ENCODE results near the gene ARRDC1. TPM values are rescaled to one million over a fixed set of nuclear protein-coding genes. Genes with fewer than 3 reads are reported as not detected.

The ARRDC1 gene
- total and polyA plus RNA-seq, 9 of the 15 experiments (the other 6 are each of a cell fraction or from before 2014, with no cell fraction given), result 0.21 to 45.3 (median 18.6) TPM

DNA sequence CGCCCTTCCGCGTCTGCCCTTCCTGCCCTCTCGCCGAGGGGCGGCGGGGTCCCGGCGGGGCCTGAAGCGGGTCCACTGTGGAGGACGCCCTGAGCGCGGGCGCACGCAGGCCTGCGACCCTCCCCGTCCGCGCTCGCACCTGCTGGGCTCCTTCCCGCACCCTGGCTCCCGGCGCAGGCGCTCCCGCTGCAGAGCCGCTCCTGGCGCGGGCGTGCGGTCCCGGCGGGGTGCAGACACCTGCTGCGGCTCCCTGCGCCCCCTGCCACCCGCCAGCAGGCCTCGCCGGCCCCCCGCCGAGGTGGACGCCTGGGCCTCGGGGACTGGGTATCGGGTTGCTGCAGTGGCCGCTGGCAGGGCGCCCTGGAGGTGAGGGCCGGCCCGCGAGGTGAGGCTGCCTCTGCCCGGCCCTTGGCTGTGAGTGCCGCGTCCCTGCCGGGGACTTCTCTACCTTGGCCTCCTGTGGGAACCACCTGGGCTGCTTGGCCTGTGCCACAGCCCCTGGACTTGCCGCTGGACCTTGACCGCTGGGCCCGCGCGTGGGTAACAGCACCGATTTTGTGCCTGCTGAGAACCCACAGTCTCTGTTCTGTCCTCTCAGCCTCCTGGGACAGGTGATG is 627 bp downstream of the ARRDC1 start:
- intact Hi-C loops (cut with micrococcal nuclease) (no loop called here), in situ Hi-C loops (cut with MboI) (no loop called here)
- ChIA-PET POLR2A (interaction anchor here (1.3 kb wide), 1 partner anchor 17 kb away, joined by 4 read pairs; no protein-coding TSS in a partner anchor), CTCF (ENCODE audit: low intra/inter-chr PET ratio) (no interaction called here)
- Histone ChIP-seq H3K4me1 (replicated peaks in 1 of 2; ENCODE audit: control insufficient read depth in 2 of 2, insufficient read depth in 2 of 2, low read length in 2 of 2) (peaks cover 21 to 44% of the 10 kb centered on the region in 2 experiments; a peak in 4 of 5 replicates), H3K79me2 (ENCODE audit: control insufficient read depth, insufficient read depth, low read length) (peaks cover 16% of the 10 kb centered on the region), H3K4me2 (ENCODE audit: insufficient read depth, low read length) (peak overlapping the region; percentile 71), H3K36me3 (ENCODE audit: control insufficient read depth, insufficient read depth, low read length) (no peaks in the 10 kb centered on the region), H2AFZ (ENCODE audit: low read depth, low read length) (peak overlapping the region; percentile 92; the same call in 1 of the 2 replicates), H3K9me3 (replicated peaks; ENCODE audit: control insufficient read depth, insufficient read depth, low read depth, low read length) (no peaks in the 10 kb centered on the region), H3K27me3 (ENCODE audit: control insufficient read depth in 2 of 2, insufficient read depth in 2 of 2, low read length in 2 of 2) (no peaks in the 10 kb centered on the region), H3K4me3 (peak overlapping the region; percentile 74), H3K9ac (ENCODE audit: insufficient read depth in 1 of 2, low read depth in 2 of 2, low read length in 2 of 2) (peak overlapping the region; percentile 79 to 96; a peak in 3 of 4 replicates), H3K9me1 (ENCODE audit: control insufficient read depth, insufficient read depth, low read length) (no peaks in the 10 kb centered on the region), H3K27ac (ENCODE audit: extremely low read depth, low read depth, low read length) (peak overlapping the region; percentile 88), H4K20me1 (replicated peaks; ENCODE audit: control insufficient read depth, insufficient read depth, low read length) (peaks cover 7% of the 10 kb centered on the region; the same call in 1 of the 2 replicates)
- peak; percentile 32 for FAIRE-seq
- WGBS (ENCODE audit: insufficient coverage, low coverage, missing lambda C conversion rate), result 11% methylated on average over 25 of the region's 57 CpGs
- peak; percentile 28 for ATAC-seq
- DNase-seq (ENCODE audit: extremely low read depth in 1 of 4, low spot score in 3 of 4), result no peak
- BruUV-seq (replicated peaks), result no TSS peak
- TF ChIP-seq CHD1 (IDR thresholded peaks at IDR 0.05; ENCODE audit: low read length), result peak; percentile 2
- no peak for TF ChIP-seq FOXK2 (conservative IDR thresholded peaks at IDR 0.05 in 1 of 2, IDR thresholded peaks at IDR 0.05 in 1 of 2; ENCODE audit: low read depth in 2 of 2)
- TF ChIP-seq CTBP1 (IDR thresholded peaks at IDR 0.05; ENCODE audit: borderline replicate concordance), result peak; percentile 47; the same call in 1 of the 2 replicates
- TF ChIP-seq, protein P1, sequence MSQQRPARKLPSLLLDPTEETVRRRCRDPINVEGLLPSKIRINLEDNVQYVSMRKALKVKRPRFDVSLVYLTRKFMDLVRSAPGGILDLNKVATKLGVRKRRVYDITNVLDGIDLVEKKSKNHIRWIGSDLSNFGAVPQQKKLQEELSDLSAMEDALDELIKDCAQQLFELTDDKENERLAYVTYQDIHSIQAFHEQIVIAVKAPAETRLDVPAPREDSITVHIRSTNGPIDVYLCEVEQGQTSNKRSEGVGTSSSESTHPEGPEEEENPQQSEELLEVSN (IDR thresholded peaks at IDR 0.05; ENCODE audit: borderline replicate concordance in 1 of 2, extremely low read depth in 1 of 2, insufficient read depth in 1 of 2, insufficient read length in 1 of 2, low read depth in 1 of 2, low read length in 1 of 2, poor library complexity in 1 of 2, severe bottlenecking in 1 of 2), result peak in 1 of 2 experiments; percentile 43
- TF ChIP-seq RBFOX2 (IDR thresholded peaks at IDR 0.05; ENCODE audit: low read depth, low read length), result peak; percentile 6
- 0 out of 2 replicates have a peak, but pooled peaks have one; percentile 17 for TF ChIP-seq RB1 (IDR thresholded peaks at IDR 0.05; ENCODE audit: low read depth)
- TF ChIP-seq ELF2 (CRISPR knock-in tag; IDR thresholded peaks at IDR 0.05), result 0 out of 2 replicates have a peak, but pooled peaks have one; percentile 1
- TF ChIP-seq, protein P2, sequence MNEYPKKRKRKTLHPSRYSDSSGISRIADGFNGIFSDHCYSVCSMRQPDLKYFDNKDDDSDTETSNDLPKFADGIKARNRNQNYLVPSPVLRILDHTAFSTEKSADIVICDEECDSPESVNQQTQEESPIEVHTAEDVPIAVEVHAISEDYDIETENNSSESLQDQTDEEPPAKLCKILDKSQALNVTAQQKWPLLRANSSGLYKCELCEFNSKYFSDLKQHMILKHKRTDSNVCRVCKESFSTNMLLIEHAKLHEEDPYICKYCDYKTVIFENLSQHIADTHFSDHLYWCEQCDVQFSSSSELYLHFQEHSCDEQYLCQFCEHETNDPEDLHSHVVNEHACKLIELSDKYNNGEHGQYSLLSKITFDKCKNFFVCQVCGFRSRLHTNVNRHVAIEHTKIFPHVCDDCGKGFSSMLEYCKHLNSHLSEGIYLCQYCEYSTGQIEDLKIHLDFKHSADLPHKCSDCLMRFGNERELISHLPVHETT (CRISPR knock-in tag; conservative IDR thresholded peaks at IDR 0.05 in 1 of 2, IDR thresholded peaks at IDR 0.05 in 1 of 2), result 0 out of 4 replicates have a peak, but pooled peaks of 1 of the 2 experiments have one; percentile 15
- no peak for TF ChIP-seq NCOA1 (IDR thresholded peaks at IDR 0.05; ENCODE audit: low read depth)
- TF ChIP-seq, protein P3, sequence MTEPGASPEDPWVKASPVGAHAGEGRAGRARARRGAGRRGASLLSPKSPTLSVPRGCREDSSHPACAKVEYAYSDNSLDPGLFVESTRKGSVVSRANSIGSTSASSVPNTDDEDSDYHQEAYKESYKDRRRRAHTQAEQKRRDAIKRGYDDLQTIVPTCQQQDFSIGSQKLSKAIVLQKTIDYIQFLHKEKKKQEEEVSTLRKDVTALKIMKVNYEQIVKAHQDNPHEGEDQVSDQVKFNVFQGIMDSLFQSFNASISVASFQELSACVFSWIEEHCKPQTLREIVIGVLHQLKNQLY (CRISPR knock-in tag; conservative IDR thresholded peaks at IDR 0.05), result 0 out of 4 replicates have a peak, but pooled peaks of 1 of the 2 experiments have one; percentile 15
- TF ChIP-seq CBX1 (IDR thresholded peaks at IDR 0.05; ENCODE audit: low read depth), result peak; percentile 6; the same call in 1 of the 2 replicates
- peak; percentile 44; the same call in 1 of the 2 replicates for TF ChIP-seq ELF1 (tag; IDR thresholded peaks at IDR 0.05)
- peak in 1 of 2 experiments; percentile 79; a peak in 2 of 4 replicates for TF ChIP-seq NRF1 (conservative IDR thresholded peaks at IDR 0.05 in 1 of 2, IDR thresholded peaks at IDR 0.05 in 1 of 2)
- TF ChIP-seq SREBF1 (IDR thresholded peaks at IDR 0.05; ENCODE audit: borderline replicate concordance, low read depth, low read length), result no peak
- 0 out of 2 replicates have a peak, but pooled peaks have one; percentile 38 for TF ChIP-seq ZBTB1 (CRISPR knock-in tag; IDR thresholded peaks at IDR 0.05; ENCODE audit: borderline replicate concordance, low read depth)
- TF ChIP-seq NEUROD1 (IDR thresholded peaks at IDR 0.05; ENCODE audit: borderline replicate concordance, low read depth, low read length, partially characterized antibody), result no peak
- 0 out of 2 replicates have a peak, but pooled peaks have one; percentile 45 for TF ChIP-seq KLF1 (tag; IDR thresholded peaks at IDR 0.05)

All from K562 (cell line).